ENCODE measurements around the gene NR1I3.

GRCh38 chr1:161241682-161242081 lies 3.7 kb upstream of the NR1I3 start:
- TF ChIP-seq, protein P1, sequence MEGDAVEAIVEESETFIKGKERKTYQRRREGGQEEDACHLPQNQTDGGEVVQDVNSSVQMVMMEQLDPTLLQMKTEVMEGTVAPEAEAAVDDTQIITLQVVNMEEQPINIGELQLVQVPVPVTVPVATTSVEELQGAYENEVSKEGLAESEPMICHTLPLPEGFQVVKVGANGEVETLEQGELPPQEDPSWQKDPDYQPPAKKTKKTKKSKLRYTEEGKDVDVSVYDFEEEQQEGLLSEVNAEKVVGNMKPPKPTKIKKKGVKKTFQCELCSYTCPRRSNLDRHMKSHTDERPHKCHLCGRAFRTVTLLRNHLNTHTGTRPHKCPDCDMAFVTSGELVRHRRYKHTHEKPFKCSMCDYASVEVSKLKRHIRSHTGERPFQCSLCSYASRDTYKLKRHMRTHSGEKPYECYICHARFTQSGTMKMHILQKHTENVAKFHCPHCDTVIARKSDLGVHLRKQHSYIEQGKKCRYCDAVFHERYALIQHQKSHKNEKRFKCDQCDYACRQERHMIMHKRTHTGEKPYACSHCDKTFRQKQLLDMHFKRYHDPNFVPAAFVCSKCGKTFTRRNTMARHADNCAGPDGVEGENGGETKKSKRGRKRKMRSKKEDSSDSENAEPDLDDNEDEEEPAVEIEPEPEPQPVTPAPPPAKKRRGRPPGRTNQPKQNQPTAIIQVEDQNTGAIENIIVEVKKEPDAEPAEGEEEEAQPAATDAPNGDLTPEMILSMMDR (IDR thresholded peaks at IDR 0.05) = no peak
- no peak for TF ChIP-seq EZH2phosphoT487 (IDR thresholded peaks at IDR 0.05)
- no peak for TF ChIP-seq EZH2 (IDR thresholded peaks at IDR 0.05)

Measured in neural progenitor cell (in vitro differentiated cells).